Endodermal cell (in vitro differentiated cells): Measurements from ENCODE around the gene GPC6. TPM values are rescaled to one million over a fixed set of nuclear protein-coding genes. Genes with fewer than 3 reads are reported as not detected.

Source experiments
- DNase-seq: peaks from one replicate; pipeline ENCODE4 v3.0.0-alpha.2; 2017
- H3K27ac ChIP-seq: 2 replicates; pipeline ENCODE4 v1.5.1; 2013; ENCODE audit warnings: mild to moderate bottlenecking, low read depth, low read length, moderate library complexity
- H3K27me3 ChIP-seq: 2 replicates; pipeline ENCODE4 v1.6.1; 2013; ENCODE audit warnings: mild to moderate bottlenecking, low read length, moderate library complexity; ENCODE audit not compliant: insufficient read depth, control insufficient read depth, poor library complexity, severe bottlenecking
- H3K36me3 ChIP-seq: 2 replicates; pipeline ENCODE4 v1.7.0; 2013; ENCODE audit warnings: mild to moderate bottlenecking, low read length, moderate library complexity; ENCODE audit not compliant: control insufficient read depth, insufficient read depth
- H3K4me1 ChIP-seq: one replicate; pipeline ENCODE4 v1.7.0; 2013; ENCODE audit warnings: low read length; ENCODE audit not compliant: control insufficient read depth, insufficient read depth
- H3K4me3 ChIP-seq: 2 replicates; pipeline ENCODE4 v1.5.1; 2013; ENCODE audit warnings: mild to moderate bottlenecking, low read length, moderate library complexity
- H3K9ac ChIP-seq: 2 replicates; pipeline ENCODE4 v1.6.1; 2013; ENCODE audit warnings: mild to moderate bottlenecking, low read length, moderate library complexity; ENCODE audit not compliant: poor library complexity, severe bottlenecking; ENCODE audit errors: extremely low read depth
- H3K9me3 ChIP-seq: 2 replicates; pipeline ENCODE4 v1.6.1; 2013; ENCODE audit warnings: mild to moderate bottlenecking, low read length, moderate library complexity; ENCODE audit not compliant: control insufficient read depth
- H3K27ac Mint-ChIP-seq: 2 replicates; pipeline ENCODE4 v1.8.0; 2020; ENCODE audit warnings: mixed read lengths
- H3K27me3 Mint-ChIP-seq: 2 replicates; pipeline ENCODE4 v1.8.0; 2021; ENCODE audit warnings: mild to moderate bottlenecking, mixed read lengths; ENCODE audit not compliant: insufficient read depth
- H3K36me3 Mint-ChIP-seq: 2 replicates; pipeline ENCODE4 v1.8.0; 2020; ENCODE audit warnings: low read depth, mixed read lengths
- H3K4me1 Mint-ChIP-seq: 2 replicates; pipeline ENCODE4 v1.8.0; 2020; ENCODE audit warnings: mixed read lengths
- H3K4me3 Mint-ChIP-seq: 2 replicates; pipeline ENCODE4 v1.8.0; 2020; ENCODE audit warnings: mild to moderate bottlenecking, moderate library complexity, mixed read lengths
- H3K9me3 Mint-ChIP-seq: 2 replicates; pipeline ENCODE4 v1.8.0; 2020; ENCODE audit warnings: mild to moderate bottlenecking, mixed read lengths
- WGBS, 2 experiments: methylation state at CpG; one replicate each; pipeline versions ENCODE4 v1.1.5 to v1.1.7; 2013; ENCODE audit warnings: missing lambda C conversion rate in 2 of 2, mixed read lengths in 1 of 2; ENCODE audit not compliant: insufficient coverage in 1 of 2, insufficient read length in 1 of 2; 5-methylcytosine and 5-hydroxymethylcytosine counted together
- total RNA-seq, 2 donors: library from RNA; stranded (reverse); fragmentation: NEBNext Ultra II Directional in 1 of 2; extraction: Animal tissue kit (Norgen Biotek cat#: 25700) in 1 of 2; gene quantifications; 2 replicates in 1 of 2; 3 replicates in 1 of 2; pipeline ENCODE4 v1.2.1, GENCODE V29; 2021
- TF ChIP-seq, protein P1 (sequence below): fragments of 200-600 bp; sonication (generic); conservative IDR thresholded peaks from 2 replicates; pipeline ENCODE4 v1.5.0; 2021; ENCODE audit warnings: antibody characterized with exemption, mild to moderate bottlenecking

The GPC6 gene
- total RNA-seq, 2 donors from 2014 or later: 69.6 to 80.4 TPM

DNA sequence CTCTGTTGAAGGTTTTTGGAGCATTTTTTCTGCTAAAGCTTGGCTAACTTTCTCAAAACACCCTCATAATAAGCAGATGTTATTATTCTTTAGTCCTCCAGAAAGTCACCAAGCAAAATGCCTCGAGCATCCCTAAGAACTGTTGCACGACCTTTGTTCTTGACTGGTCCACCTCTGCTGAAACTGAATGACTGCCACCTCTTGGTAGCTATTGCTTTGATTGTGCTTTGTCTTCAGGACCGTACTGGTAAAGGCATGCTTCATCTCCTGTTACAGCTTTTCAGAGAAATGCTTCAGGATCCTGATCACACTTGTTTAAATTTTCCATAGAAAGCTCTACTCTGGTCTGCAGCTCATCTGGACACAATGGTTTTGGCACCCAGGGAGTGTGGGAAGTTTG lies 998.1 kb downstream of the GPC6 start:
- no peak for DNase-seq
- no peak overlapping the region for H3K4me3 Mint-ChIP-seq
- Histone ChIP-seq H3K4me1 (no peaks in the 10 kb centered on the region), H3K36me3 (peaks cover 9% of the 10 kb centered on the region), H3K9me3 (peaks cover 11% of the 10 kb centered on the region), H3K9ac (no peak overlapping the region), H3K27me3 (no peaks in the 10 kb centered on the region), H3K4me3 (no peak overlapping the region), H3K27ac (no peak overlapping the region)
- H3K36me3 Mint-ChIP-seq: peaks cover 7% of the 10 kb centered on the region
- no peak overlapping the region for H3K27ac Mint-ChIP-seq
- peaks cover 4% of the 10 kb centered on the region for H3K9me3 Mint-ChIP-seq
- 84 to 89% methylated on average over 3 of the region's 3 CpGs for WGBS, 2 experiments
- TF ChIP-seq, protein P1, sequence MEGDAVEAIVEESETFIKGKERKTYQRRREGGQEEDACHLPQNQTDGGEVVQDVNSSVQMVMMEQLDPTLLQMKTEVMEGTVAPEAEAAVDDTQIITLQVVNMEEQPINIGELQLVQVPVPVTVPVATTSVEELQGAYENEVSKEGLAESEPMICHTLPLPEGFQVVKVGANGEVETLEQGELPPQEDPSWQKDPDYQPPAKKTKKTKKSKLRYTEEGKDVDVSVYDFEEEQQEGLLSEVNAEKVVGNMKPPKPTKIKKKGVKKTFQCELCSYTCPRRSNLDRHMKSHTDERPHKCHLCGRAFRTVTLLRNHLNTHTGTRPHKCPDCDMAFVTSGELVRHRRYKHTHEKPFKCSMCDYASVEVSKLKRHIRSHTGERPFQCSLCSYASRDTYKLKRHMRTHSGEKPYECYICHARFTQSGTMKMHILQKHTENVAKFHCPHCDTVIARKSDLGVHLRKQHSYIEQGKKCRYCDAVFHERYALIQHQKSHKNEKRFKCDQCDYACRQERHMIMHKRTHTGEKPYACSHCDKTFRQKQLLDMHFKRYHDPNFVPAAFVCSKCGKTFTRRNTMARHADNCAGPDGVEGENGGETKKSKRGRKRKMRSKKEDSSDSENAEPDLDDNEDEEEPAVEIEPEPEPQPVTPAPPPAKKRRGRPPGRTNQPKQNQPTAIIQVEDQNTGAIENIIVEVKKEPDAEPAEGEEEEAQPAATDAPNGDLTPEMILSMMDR: peak; percentile 57
- H3K4me1 Mint-ChIP-seq: no peaks in the 10 kb centered on the region
- no peaks in the 10 kb centered on the region for H3K27me3 Mint-ChIP-seq

DNA sequence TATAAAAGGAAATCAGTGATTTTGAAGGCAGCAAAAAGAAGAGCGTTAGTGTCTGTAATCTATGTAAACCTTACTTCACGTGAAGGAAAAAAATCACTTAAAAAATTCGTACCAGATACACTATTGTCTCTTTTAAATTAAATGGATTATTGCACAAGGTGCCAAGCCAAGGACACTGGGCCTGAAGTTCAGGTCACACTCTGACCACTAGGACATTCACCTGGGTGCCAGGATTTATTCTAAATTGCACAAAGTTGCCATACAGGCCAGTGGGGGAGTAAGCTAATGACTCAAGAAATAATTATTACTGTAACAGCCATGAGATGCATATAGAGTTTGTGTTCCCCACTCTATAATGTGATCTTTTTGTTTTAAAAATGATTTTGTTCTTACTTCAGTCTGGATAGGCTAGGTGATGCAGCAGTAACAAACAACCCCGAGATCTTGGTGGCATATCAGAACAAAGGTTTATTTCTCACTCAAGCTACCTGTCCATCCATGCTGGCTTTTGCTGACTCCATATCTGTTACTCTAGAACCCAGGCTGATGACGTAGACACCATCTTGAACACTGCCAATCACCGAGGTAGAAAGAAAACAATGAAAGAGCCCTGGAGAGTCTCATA lies 1000.8 kb downstream of the GPC6 start:
- Mint-ChIP-seq H3K4me1 (no peaks in the 10 kb centered on the region), H3K36me3 (peaks cover 7% of the 10 kb centered on the region), H3K4me3 (no peak overlapping the region), H3K27me3 (no peaks in the 10 kb centered on the region), H3K9me3 (peaks cover 4% of the 10 kb centered on the region), H3K27ac (no peak overlapping the region)
- H3K9ac ChIP-seq: no peak overlapping the region
- H3K27me3 ChIP-seq: no peaks in the 10 kb centered on the region
- H3K4me3 ChIP-seq: no peak overlapping the region
- WGBS, 2 experiments: 97 to 98% methylated on average over 5 to 6 of the region's 6 CpGs
- TF ChIP-seq, protein P1: no peak
- DNase-seq: no peak
- H3K27ac ChIP-seq: no peak overlapping the region
- H3K9me3 ChIP-seq: peaks cover 11% of the 10 kb centered on the region
- no peaks in the 10 kb centered on the region for H3K4me1 ChIP-seq
- peaks cover 9% of the 10 kb centered on the region for H3K36me3 ChIP-seq

DNA sequence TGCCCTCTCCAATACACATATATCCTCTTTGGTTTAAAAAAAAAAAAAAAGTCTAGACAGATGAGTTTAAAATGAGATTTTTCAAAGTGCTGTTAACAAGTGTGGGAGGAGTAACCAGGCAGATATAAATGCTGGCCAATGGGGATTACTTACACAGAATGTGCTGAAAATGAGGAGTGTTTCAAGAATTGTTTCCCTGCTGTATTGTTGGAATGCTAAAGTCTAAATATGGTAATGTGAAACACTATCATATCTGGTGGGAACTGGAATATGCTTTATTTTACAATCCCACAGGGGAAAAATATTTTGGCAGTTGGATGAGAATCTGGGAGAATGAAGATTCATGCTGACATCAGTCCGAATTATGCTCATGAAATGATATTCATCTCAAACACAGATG lies 1002.2 kb downstream of the GPC6 start:
- H3K27ac Mint-ChIP-seq: no peak overlapping the region
- peaks cover 7% of the 10 kb centered on the region for H3K4me1 Mint-ChIP-seq
- Histone ChIP-seq H3K9ac (no peak overlapping the region), H3K36me3 (peaks cover 9% of the 10 kb centered on the region), H3K27ac (no peak overlapping the region), H3K9me3 (peaks cover 11% of the 10 kb centered on the region), H3K4me1 (no peaks in the 10 kb centered on the region), H3K4me3 (no peak overlapping the region), H3K27me3 (no peaks in the 10 kb centered on the region)
- WGBS, 2 experiments: 100% methylated on average over 1 of the region's 1 CpG; no CpG with 5 or more reads in 1 of the 2 experiments
- H3K36me3 Mint-ChIP-seq: peaks cover 7% of the 10 kb centered on the region
- peaks cover 4% of the 10 kb centered on the region for H3K9me3 Mint-ChIP-seq
- TF ChIP-seq, protein P1: no peak
- DNase-seq: no peak
- H3K27me3 Mint-ChIP-seq: no peaks in the 10 kb centered on the region
- no peak overlapping the region for H3K4me3 Mint-ChIP-seq
